Nephron progenitor cell (in vitro differentiated cells): ENCODE measurements around the gene PARD3.
A peak's percentile ranks its signal among the peaks of the same experiment; 100 is the strongest.
"Not testable (repeated sequence)": the region's sequence is repeated elsewhere in the genome, so short reads cannot be mapped to it uniquely, and the experiment has no call there.

ENCODE experiments used
- DNase-seq: peaks from one replicate; pipeline ENCODE4 v3.0.0; 2021
- H3K27ac Mint-ChIP-seq: 2 replicates; pipeline ENCODE4 v1.8.0; 2021; ENCODE audit warnings: mild to moderate bottlenecking, moderate library complexity, mixed read lengths
- H3K27me3 Mint-ChIP-seq: 2 replicates; pipeline ENCODE4 v1.8.0; 2021; ENCODE audit warnings: mild to moderate bottlenecking, low read depth, mixed read lengths; ENCODE audit not compliant: poor library complexity
- H3K36me3 Mint-ChIP-seq: 2 replicates; pipeline ENCODE4 v1.8.0; 2021; ENCODE audit warnings: low read depth, mixed read lengths
- H3K4me1 Mint-ChIP-seq: 2 replicates; pipeline ENCODE4 v1.8.0; 2021; ENCODE audit warnings: mixed read lengths
- H3K4me3 Mint-ChIP-seq: 2 replicates; pipeline ENCODE4 v1.8.0; 2021; ENCODE audit warnings: mild to moderate bottlenecking, moderate library complexity, mixed read lengths
- H3K9me3 Mint-ChIP-seq: 2 replicates; pipeline ENCODE4 v1.8.0; 2021; ENCODE audit warnings: mild to moderate bottlenecking, moderate library complexity, mixed read lengths
- CTCF ChIP-seq: fragments of 200-600 bp; sonication (generic); IDR thresholded peaks from 2 replicates; pipeline ENCODE4 v1.5.0; 2021; ENCODE audit warnings: antibody characterized with exemption

PARD3 gene

GRCh38 chr10:34432589-34432988, 382.5 kb downstream of the PARD3 start:
- Mint-ChIP-seq H3K27me3 (no peaks in the 10 kb centered on the region), H3K4me3 (no peak overlapping the region), H3K36me3 (peaks cover 11% of the 10 kb centered on the region), H3K9me3 (peaks cover 5% of the 10 kb centered on the region), H3K27ac (no peak overlapping the region), H3K4me1 (peaks cover 7% of the 10 kb centered on the region)
- no peak for DNase-seq
- TF ChIP-seq CTCF: no peak

DNA sequence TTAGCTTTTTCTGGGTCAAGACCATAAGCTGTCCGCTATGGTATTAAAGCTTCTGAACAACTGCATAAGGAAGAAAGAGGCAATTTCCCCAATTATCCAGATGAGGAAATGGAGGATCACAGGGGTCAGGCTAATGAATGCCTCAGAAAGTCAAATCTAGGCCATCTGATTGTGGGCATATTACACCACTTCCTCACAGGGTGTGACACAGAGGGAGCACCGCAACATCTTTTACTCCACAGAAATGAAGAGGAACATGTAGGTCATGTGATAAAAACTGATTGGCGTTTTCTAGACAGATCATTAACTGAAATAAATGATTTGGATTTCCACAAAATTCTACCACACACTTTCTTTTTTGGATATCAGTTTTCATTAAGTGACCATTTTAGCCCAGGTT, 384.4 kb downstream of the PARD3 start:
- no peak for DNase-seq
- Mint-ChIP-seq H3K36me3 (peaks cover 12% of the 10 kb centered on the region), H3K4me3 (no peak overlapping the region), H3K27ac (no peak overlapping the region), H3K9me3 (peaks cover 5% of the 10 kb centered on the region), H3K4me1 (peaks cover 11% of the 10 kb centered on the region), H3K27me3 (peaks cover 5% of the 10 kb centered on the region)
- TF ChIP-seq CTCF: no peak

- Mint-ChIP-seq H3K4me1 (peaks cover 11% of the 10 kb centered on the region), H3K36me3 (peaks cover 12% of the 10 kb centered on the region), H3K9me3 (peaks cover 5% of the 10 kb centered on the region), H3K4me3 (no peak overlapping the region), H3K27me3 (peaks cover 5% of the 10 kb centered on the region), H3K27ac (no peak overlapping the region)
- TF ChIP-seq CTCF: no peak
- no peak for DNase-seq
These were observed 386.6 kb downstream of the PARD3 start for GRCh38 chr10:34428501-34428900.

- no peak overlapping the region for H3K4me3 Mint-ChIP-seq
These were observed 387.2 kb downstream of the PARD3 start for GRCh38 chr10:34427911-34428216.

GRCh38 chr10:34427158-34427910, 387.8 kb downstream of the PARD3 start:
- H3K9me3 Mint-ChIP-seq, H3K27ac Mint-ChIP-seq, H3K27me3 Mint-ChIP-seq, H3K4me3 Mint-ChIP-seq: not testable (repeated sequence)
- Mint-ChIP-seq H3K36me3 (peaks cover 12% of the 10 kb centered on the region), H3K4me1 (peaks cover 11% of the 10 kb centered on the region)
- DNase-seq: peak; percentile 39

More at GRCh38 chr10:34427911-34428216, 387.2 kb downstream of the PARD3 start:
- Mint-ChIP-seq H3K4me1 (peaks cover 11% of the 10 kb centered on the region), H3K9me3 (peaks cover 5% of the 10 kb centered on the region), H3K27ac (no peak overlapping the region), H3K36me3 (peaks cover 12% of the 10 kb centered on the region), H3K27me3 (peaks cover 5% of the 10 kb centered on the region)
- no peak for TF ChIP-seq CTCF
- DNase-seq: no peak

GRCh38 chr10:34426538-34427157, 388.4 kb downstream of the PARD3 start:
- H3K27me3 Mint-ChIP-seq, H3K4me3 Mint-ChIP-seq, DNase-seq, H3K9me3 Mint-ChIP-seq: not testable (repeated sequence)
- H3K4me1 Mint-ChIP-seq: peaks cover 14% of the 10 kb centered on the region
- H3K36me3 Mint-ChIP-seq: peaks cover 12% of the 10 kb centered on the region
- H3K27ac Mint-ChIP-seq: peak overlapping the region; percentile 40

GRCh38 chr10:34426041-34426440, 389.1 kb downstream of the PARD3 start:
- Mint-ChIP-seq H3K4me3 (no peak overlapping the region), H3K27ac (no peak overlapping the region)
- TF ChIP-seq CTCF: no peak

More at GRCh38 chr10:34426041-34426440, 389.1 kb downstream of the PARD3 start:
- Mint-ChIP-seq H3K36me3 (peaks cover 10% of the 10 kb centered on the region), H3K9me3 (peaks cover 5% of the 10 kb centered on the region), H3K27me3 (peaks cover 5% of the 10 kb centered on the region), H3K4me1 (peaks cover 20% of the 10 kb centered on the region)
- no peak for DNase-seq
